PC-3 (cell line): ENCODE results near the gene CD2. TPM values are rescaled to one million over a fixed set of nuclear protein-coding genes. Genes with fewer than 3 reads are reported as not detected.

Source experiments
- ATAC-seq: fragments of 200-7000 bp; cut with Tn5 transposase; 2 replicates; pipeline ENCODE4 v1.9.1; 2020; ENCODE audit warnings: mild to moderate bottlenecking, moderate library complexity
- BruUV-seq: library from RNA; stranded (reverse); fragments of 400-500 nt; replicated peaks from 2 replicates; lab custom pipeline; 2021; lab: Mats Ljungman, UMichigan
- CTCF ChIA-PET: fragments of 300-600 bp; sonication (Branson Sonifier 250); formaldehyde crosslinking; loops from one replicate; lab custom pipeline; 2022; ENCODE audit warnings: antibody characterized with exemption; lab: Charles Lee
- POLR2A ChIA-PET: fragments of 300-600 bp; sonication (Branson Sonifier 250); formaldehyde crosslinking; loops from one replicate; lab custom pipeline; 2022; ENCODE audit warnings: antibody characterized with exemption; ENCODE audit not compliant: unreplicated experiment; lab: Charles Lee
- DNase-seq: peaks from one replicate; pipeline ENCODE4 v3.0.0-alpha.2; 2015
- H2AFZ ChIP-seq: fragments of 300-600 bp; sonication (generic); 2 replicates; pipeline ENCODE4 v1.6.0; 2016; ENCODE audit warnings: antibody characterized with exemption, low read length
- H3F3A ChIP-seq: fragments of 300-600 bp; sonication (generic); one replicate; pipeline ENCODE4 v1.6.0; 2017; ENCODE audit warnings: antibody characterized with exemption, low read length, control low read depth, mild to moderate bottlenecking; ENCODE audit not compliant: unreplicated experiment
- H3K27ac ChIP-seq: fragments of 300-600 bp; sonication (generic); 2 replicates; pipeline ENCODE4 v1.5.1; 2016; ENCODE audit warnings: mild to moderate bottlenecking, low read length
- H3K27me3 ChIP-seq: fragments of 300-600 bp; sonication (generic); 2 replicates; pipeline ENCODE4 v1.6.1; 2016; ENCODE audit warnings: low read length, mixed read lengths
- H3K36me3 ChIP-seq: fragments of 300-600 bp; sonication (generic); 2 replicates; pipeline ENCODE4 v1.6.1; 2016; ENCODE audit warnings: low read depth, mixed run types, low read length, mixed read lengths
- H3K4me1 ChIP-seq: fragments of 300-600 bp; sonication (generic); 2 replicates; pipeline ENCODE4 v1.5.1; 2016; ENCODE audit warnings: low read length; ENCODE audit not compliant: insufficient read depth
- H3K4me2 ChIP-seq: fragments of 300-600 bp; sonication (generic); 2 replicates; pipeline ENCODE4 v1.6.0; 2016; ENCODE audit warnings: low read length
- H3K4me3 ChIP-seq: fragments of 300-600 bp; sonication (generic); 2 replicates; pipeline ENCODE4 v1.5.1; 2016; ENCODE audit warnings: mild to moderate bottlenecking, low read length, mixed read lengths
- H3K79me2 ChIP-seq: fragments of 300-600 bp; sonication (generic); 2 replicates; pipeline ENCODE4 v1.6.1; 2017; ENCODE audit warnings: low read length, mixed read lengths
- H3K9ac ChIP-seq: fragments of 300-600 bp; sonication (generic); 2 replicates; pipeline ENCODE4 v1.6.0; 2016; ENCODE audit warnings: mild to moderate bottlenecking, low read length
- H3K9me2 ChIP-seq: fragments of 300-600 bp; sonication (generic); replicated peaks from 2 replicates; pipeline ENCODE4 v1.6.1; 2016; ENCODE audit warnings: mixed run types, low read length, mixed read lengths
- H3K9me3 ChIP-seq: fragments of 300-600 bp; sonication (generic); 2 replicates; pipeline ENCODE4 v1.6.1; 2016; ENCODE audit warnings: low read length, mixed read lengths
- H4K20me1 ChIP-seq: fragments of 300-600 bp; sonication (generic); 2 replicates; pipeline ENCODE4 v1.6.1; 2016; ENCODE audit warnings: low read length, mixed read lengths
- CTCF ChIP-seq: fragments of 300-600 bp; sonication (generic); conservative IDR thresholded peaks from 2 replicates; pipeline ENCODE4 v1.5.1; 2017; ENCODE audit warnings: antibody characterized with exemption, low read depth, mild to moderate bottlenecking, low read length
- EZH2 ChIP-seq: fragments of 300-600 bp; sonication (generic); IDR thresholded peaks from one replicate; pipeline ENCODE4 v1.6.1; 2017; ENCODE audit warnings: antibody characterized with exemption, mild to moderate bottlenecking, low read length; ENCODE audit not compliant: unreplicated experiment
- EZH2phosphoT487 ChIP-seq: fragments of 300-600 bp; sonication (generic); IDR thresholded peaks from 2 replicates; pipeline ENCODE4 v1.6.1; 2018; ENCODE audit warnings: mild to moderate bottlenecking, antibody characterized with exemption, low read length, borderline replicate concordance
- intact Hi-C: fragments of 100-400 bp; cut with micrococcal nuclease; formaldehyde crosslinking; loops from 2 replicates; pipeline ENCODE4 v1.9.0; 2023
- total RNA-seq: library from RNA; depleted of rRNA; stranded (reverse); fragments of >200 nt; gene quantifications from 2 replicates; pipeline ENCODE4 v1.2.3, GENCODE V29; 2014

The CD2 gene
- total RNA-seq, 1 experiment from 2014 or later = not detected

GRCh38 chr1:116713474-116713873 is 40.8 kb upstream of the CD2 start:
- no peaks in the 10 kb centered on the region for H4K20me1 ChIP-seq
- no peak overlapping the region for H3K4me2 ChIP-seq
- ATAC-seq (no peak), DNase-seq (no peak)
- no peaks in the 10 kb centered on the region for H3K27me3 ChIP-seq
- H3F3A ChIP-seq = no peaks in the 10 kb centered on the region
- H3K27ac ChIP-seq = no peak overlapping the region
- 0 out of 2 replicates have a peak, but pooled peaks cover 3% of the 10 kb centered on the region for H3K9me2 ChIP-seq
- TF ChIP-seq EZH2phosphoT487 (no peak), EZH2 (no peak), CTCF (no peak)
- H3K9ac ChIP-seq = no peak overlapping the region
- H3K79me2 ChIP-seq = no peaks in the 10 kb centered on the region
- intact Hi-C loops = no loop called here
- H3K4me1 ChIP-seq = no peaks in the 10 kb centered on the region
- H2AFZ ChIP-seq = no peak overlapping the region
- no peak overlapping the region for H3K4me3 ChIP-seq
- no TSS peak for BruUV-seq
- H3K9me3 ChIP-seq = no peaks in the 10 kb centered on the region
- no peaks in the 10 kb centered on the region for H3K36me3 ChIP-seq
- CTCF ChIA-PET = no interaction called here
- POLR2A ChIA-PET = no interaction called here

GRCh38 chr1:116716391-116716790 is 37.8 kb upstream of the CD2 start:
- Histone ChIP-seq H4K20me1 (no peaks in the 10 kb centered on the region), H3K36me3 (no peaks in the 10 kb centered on the region), H3K27me3 (no peaks in the 10 kb centered on the region), H3F3A (no peaks in the 10 kb centered on the region), H3K9ac (no peak overlapping the region), H3K9me3 (no peaks in the 10 kb centered on the region), H2AFZ (no peak overlapping the region), H3K4me1 (no peaks in the 10 kb centered on the region), H3K4me3 (no peak overlapping the region), H3K27ac (no peak overlapping the region), H3K9me2 (0 out of 2 replicates have a peak, but pooled peaks cover 3% of the 10 kb centered on the region), H3K79me2 (no peaks in the 10 kb centered on the region), H3K4me2 (no peak overlapping the region)
- intact Hi-C loops = no loop called here
- ChIA-PET CTCF (no interaction called here), POLR2A (no interaction called here)
- ATAC-seq (no peak), DNase-seq (no peak)
- BruUV-seq = no TSS peak
- TF ChIP-seq CTCF (no peak), EZH2 (no peak), EZH2phosphoT487 (no peak)

GRCh38 chr1:116717318-116717717 is 36.9 kb upstream of the CD2 start:
- CTCF ChIA-PET = no interaction called here
- POLR2A ChIA-PET = no interaction called here

More at GRCh38 chr1:116717318-116717717, 36.9 kb upstream of the CD2 start:
- Histone ChIP-seq H2AFZ (no peak overlapping the region), H3K79me2 (no peaks in the 10 kb centered on the region), H3K27ac (no peak overlapping the region), H4K20me1 (no peaks in the 10 kb centered on the region), H3K36me3 (no peaks in the 10 kb centered on the region), H3K4me3 (no peak overlapping the region), H3K4me2 (no peak overlapping the region), H3K4me1 (no peaks in the 10 kb centered on the region), H3F3A (no peaks in the 10 kb centered on the region), H3K27me3 (no peaks in the 10 kb centered on the region), H3K9me3 (no peaks in the 10 kb centered on the region), H3K9me2 (0 out of 2 replicates have a peak, but pooled peaks cover 3% of the 10 kb centered on the region), H3K9ac (no peak overlapping the region)
- intact Hi-C loops = no loop called here
- no TSS peak for BruUV-seq
- ATAC-seq = no peak
- no peak for TF ChIP-seq EZH2
- DNase-seq = no peak
